Hepatocyte (in vitro differentiated cells): ENCODE results near the gene FABP1. TPM values are rescaled to one million over a fixed set of nuclear protein-coding genes. Genes with fewer than 3 reads are reported as not detected.

Experiments
- DNase-seq: peaks from one replicate; pipeline ENCODE4 v3.0.0-alpha.2; 2016; ENCODE audit warnings: low spot score
- H2AFZ ChIP-seq: fragments of 200-600 bp; sonication (generic); 2 replicates; pipeline ENCODE4 v1.6.0; 2016; ENCODE audit warnings: antibody characterized with exemption, mild to moderate bottlenecking
- H3K27ac ChIP-seq: fragments of 200-600 bp; sonication (generic); 2 replicates; pipeline ENCODE4 v1.5.1; 2016; ENCODE audit warnings: mild to moderate bottlenecking
- H3K27me3 ChIP-seq: fragments of 200-600 bp; sonication (generic); 2 replicates; pipeline ENCODE4 v1.6.1; 2016
- H3K36me3 ChIP-seq: fragments of 200-600 bp; sonication (generic); replicated peaks from 2 replicates; pipeline ENCODE4 v1.5.1; 2016; ENCODE audit warnings: low read depth; ENCODE audit not compliant: insufficient read depth
- H3K4me1 ChIP-seq: fragments of 200-600 bp; sonication (generic); 2 replicates; pipeline ENCODE4 v1.5.1; 2016; ENCODE audit warnings: mild to moderate bottlenecking, moderate library complexity; ENCODE audit not compliant: insufficient read depth
- H3K4me2 ChIP-seq: fragments of 200-600 bp; sonication (generic); 2 replicates; pipeline ENCODE4 v1.6.0; 2016
- H3K4me3 ChIP-seq: fragments of 200-600 bp; sonication (generic); 2 replicates; pipeline ENCODE4 v1.5.1; 2016; ENCODE audit warnings: mild to moderate bottlenecking
- H3K79me2 ChIP-seq: fragments of 200-600 bp; sonication (generic); 2 replicates; pipeline ENCODE4 v1.6.0; 2017; ENCODE audit warnings: mild to moderate bottlenecking
- H3K9me2 ChIP-seq: fragments of 200-600 bp; sonication (generic); replicated peaks from 2 replicates; pipeline ENCODE4 v1.6.0; 2017; ENCODE audit warnings: mild to moderate bottlenecking; ENCODE audit not compliant: insufficient read depth
- H3K9me3 ChIP-seq: fragments of 200-600 bp; sonication (generic); 2 replicates; pipeline ENCODE4 v1.5.1; 2016; ENCODE audit warnings: low read depth, mild to moderate bottlenecking
- H4K20me1 ChIP-seq: fragments of 200-600 bp; sonication (generic); 2 replicates; pipeline ENCODE4 v1.6.0; 2016; ENCODE audit warnings: mild to moderate bottlenecking; ENCODE audit not compliant: insufficient read depth, poor library complexity, severe bottlenecking
- CTCF ChIP-seq: fragments of 200-600 bp; sonication (generic); IDR thresholded peaks from 2 replicates; pipeline ENCODE4 v1.5.1; 2016; ENCODE audit warnings: antibody characterized with exemption, mild to moderate bottlenecking; ENCODE audit not compliant: poor library complexity
- EZH2 ChIP-seq: fragments of 200-600 bp; sonication (generic); IDR thresholded peaks from 2 replicates; pipeline ENCODE4 v1.6.1; 2016; ENCODE audit warnings: antibody characterized with exemption, mild to moderate bottlenecking, borderline replicate concordance
- EZH2phosphoT487 ChIP-seq: fragments of 200-600 bp; sonication (generic); IDR thresholded peaks from one replicate; pipeline ENCODE4 v1.6.1; 2018; ENCODE audit warnings: antibody characterized with exemption, mild to moderate bottlenecking, low read depth, moderate library complexity; ENCODE audit not compliant: unreplicated experiment, severe bottlenecking
- WGBS: methylation state at CpG from one replicate; pipeline ENCODE4 v1.1.6; 2016; ENCODE audit warnings: low lambda C conversion rate; ENCODE audit errors: missing lambda C conversion rate; 5-methylcytosine and 5-hydroxymethylcytosine counted together
- polyA plus RNA-seq: library from polyadenylated mRNA; unstranded; fragments of >200 nt; fragmentation: Nextera tagmentation; extraction: Ambion mirVana; gene quantifications from 2 replicates; pipeline ENCODE4 v1.2.1, GENCODE V29; 2016
- total RNA-seq: library from RNA; depleted of rRNA; stranded (reverse); fragments of >200 nt; gene quantifications from 2 replicates; pipeline ENCODE4 v1.2.3, GENCODE V29; 2014

The FABP1 gene
- total and polyA plus RNA-seq, 2 experiments from 2014 or later: 165 to 763 TPM

DNA sequence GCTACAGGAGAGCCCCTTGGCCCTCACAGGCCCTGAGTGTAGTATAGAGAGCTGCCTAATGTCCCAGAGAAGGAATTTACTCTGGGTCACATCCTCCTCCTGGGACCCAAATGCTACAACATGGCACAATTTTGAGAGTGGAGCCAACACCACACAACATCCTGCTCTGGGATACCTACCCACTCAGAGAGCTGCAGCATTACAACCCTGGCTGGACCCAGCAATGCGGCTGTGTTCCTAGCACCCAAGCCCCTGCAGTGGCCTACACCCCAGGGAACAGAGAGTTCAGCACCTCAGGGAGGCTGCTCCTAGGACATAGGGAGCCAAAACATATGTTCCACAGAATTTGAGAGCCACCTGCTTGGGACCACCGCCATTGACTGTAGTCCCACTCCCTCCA, 19.3 kb upstream of the FABP1 start:
- TF ChIP-seq EZH2phosphoT487: no peak
- no peak for TF ChIP-seq CTCF
- no peak for TF ChIP-seq EZH2
- no peaks in the 10 kb centered on the region for H3K9me2 ChIP-seq
- peak overlapping the region; percentile 27 for H3K27ac ChIP-seq
- H3K4me3 ChIP-seq: no peak overlapping the region
- H3K27me3 ChIP-seq: no peaks in the 10 kb centered on the region
- no peaks in the 10 kb centered on the region for H4K20me1 ChIP-seq
- no peak for DNase-seq
- no peaks in the 10 kb centered on the region for H3K36me3 ChIP-seq
- H2AFZ ChIP-seq: no peak overlapping the region
- peaks cover 9% of the 10 kb centered on the region for H3K9me3 ChIP-seq
- 93% methylated on average over 2 of the region's 2 CpGs for WGBS
- peaks cover 18% of the 10 kb centered on the region for H3K4me1 ChIP-seq
- H3K79me2 ChIP-seq: no peaks in the 10 kb centered on the region
- H3K4me2 ChIP-seq: no peak overlapping the region

DNA sequence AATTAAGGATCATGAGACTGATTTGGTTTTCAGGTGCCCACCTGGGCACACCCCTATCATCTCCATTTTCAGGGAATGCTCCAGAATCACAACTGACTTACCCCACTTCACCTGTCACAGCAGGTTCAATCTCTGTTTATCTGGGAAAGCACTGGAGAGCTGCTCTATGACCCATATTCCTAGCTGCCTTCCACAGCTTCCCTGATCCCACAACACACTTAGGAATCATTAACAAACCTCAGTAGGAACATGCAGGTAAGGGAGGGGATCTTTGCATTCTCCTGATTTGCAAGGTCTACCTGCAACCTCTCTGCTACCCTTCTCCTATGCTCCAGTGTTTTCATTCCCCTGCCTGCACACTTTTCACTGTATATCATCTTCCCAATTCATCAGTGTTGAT, 18.7 kb upstream of the FABP1 start:
- Histone ChIP-seq H4K20me1 (no peaks in the 10 kb centered on the region), H3K27me3 (no peaks in the 10 kb centered on the region), H3K36me3 (no peaks in the 10 kb centered on the region), H3K4me3 (no peak overlapping the region), H3K79me2 (no peaks in the 10 kb centered on the region), H3K27ac (peak overlapping the region; percentile 60), H3K9me2 (no peaks in the 10 kb centered on the region), H3K4me1 (peaks cover 18% of the 10 kb centered on the region), H3K4me2 (peak overlapping the region; percentile 32), H3K9me3 (peaks cover 9% of the 10 kb centered on the region), H2AFZ (no peak overlapping the region)
- no peak for DNase-seq
- TF ChIP-seq EZH2phosphoT487 (no peak), CTCF (no peak), EZH2 (no peak)

GRCh38 chr2:88144914-88145497, 17.1 kb upstream of the FABP1 start:
- peaks cover 9% of the 10 kb centered on the region for H3K9me3 ChIP-seq
- no peaks in the 10 kb centered on the region for H3K9me2 ChIP-seq
- peaks cover 18% of the 10 kb centered on the region for H3K4me1 ChIP-seq
- no peaks in the 10 kb centered on the region for H3K79me2 ChIP-seq
- 80% methylated on average over 10 of the region's 10 CpGs for WGBS
- H3K27me3 ChIP-seq: no peaks in the 10 kb centered on the region
- H3K4me3 ChIP-seq: no peak overlapping the region
- peak; percentile 30 for DNase-seq
- peak overlapping the region; percentile 19 for H3K4me2 ChIP-seq
- H3K36me3 ChIP-seq: no peaks in the 10 kb centered on the region
- peak overlapping the region; percentile 60 for H3K27ac ChIP-seq
- no peak for TF ChIP-seq EZH2phosphoT487
- no peak for TF ChIP-seq EZH2
- TF ChIP-seq CTCF: no peak
- no peak overlapping the region for H2AFZ ChIP-seq
- H4K20me1 ChIP-seq: no peaks in the 10 kb centered on the region

- peaks cover 18% of the 10 kb centered on the region for H3K4me1 ChIP-seq
- no peak overlapping the region for H3K4me3 ChIP-seq
- no peaks in the 10 kb centered on the region for H4K20me1 ChIP-seq
- H3K27me3 ChIP-seq: no peaks in the 10 kb centered on the region
- no peaks in the 10 kb centered on the region for H3K9me2 ChIP-seq
- 29% methylated on average over 1 of the region's 1 CpG for WGBS
- no peaks in the 10 kb centered on the region for H3K36me3 ChIP-seq
- H3K4me2 ChIP-seq: no peak overlapping the region
- peaks cover 5% of the 10 kb centered on the region for H3K9me3 ChIP-seq
- TF ChIP-seq EZH2 (no peak), EZH2phosphoT487 (no peak), CTCF (no peak)
- peak overlapping the region; percentile 60 for H3K27ac ChIP-seq
- H3K79me2 ChIP-seq: no peaks in the 10 kb centered on the region
- H2AFZ ChIP-seq: no peak overlapping the region
- DNase-seq: no peak
These were observed 16.4 kb upstream of the FABP1 start for GRCh38 chr2:88144271-88144670.
